HG03565 (cell line): Measurements from ENCODE around the gene SNX25.
"Not testable (repeated sequence)": the region's sequence is repeated elsewhere in the genome, so short reads cannot be mapped to it uniquely, and the experiment has no call there.

Experiments
- ATAC-seq: cut with Tn5 transposase; IDR thresholded peaks from one replicate; pipeline ENCODE4 v1.9.1; 2021; ENCODE audit warnings: mild to moderate bottlenecking, moderate library complexity; ENCODE audit not compliant: unreplicated experiment

The SNX25 gene

GRCh38 chr4:185204238-185204910 is 5.0 kb upstream of the SNX25 start:
- no peak for ATAC-seq

GRCh38 chr4:185205073-185205472 is 4.3 kb upstream of the SNX25 start:
- ATAC-seq: not testable (repeated sequence)

- ATAC-seq: no peak
Observed at GRCh38 chr4:185205697-185206342, 3.6 kb upstream of the SNX25 start.

GRCh38 chr4:185207466-185207865 is 1.9 kb upstream of the SNX25 start:
- ATAC-seq: no peak

- ATAC-seq: peak; percentile 4
Observed at GRCh38 chr4:185209852-185210101, 379 bp downstream of the SNX25 start.

GRCh38 chr4:185210102-185210981 is 944 bp downstream of the SNX25 start:
- no peak for ATAC-seq

- no peak for ATAC-seq
Observed at GRCh38 chr4:185211035-185211434, 1.6 kb downstream of the SNX25 start.

- ATAC-seq: no peak
Observed at GRCh38 chr4:185211641-185212040, 2.2 kb downstream of the SNX25 start.

- ATAC-seq: no peak
Observed at GRCh38 chr4:185212581-185212980, 3.2 kb downstream of the SNX25 start.

- ATAC-seq: peak; percentile 33
Observed at GRCh38 chr4:185213877-185214276, 4.5 kb downstream of the SNX25 start.

GRCh38 chr4:185215261-185215660 is 5.9 kb downstream of the SNX25 start:
- ATAC-seq: no peak

GRCh38 chr4:185217408-185217975 is 8.1 kb downstream of the SNX25 start:
- ATAC-seq: no peak

- ATAC-seq: no peak
Observed at GRCh38 chr4:185218312-185218711, 8.9 kb downstream of the SNX25 start.

- ATAC-seq: peak; percentile 58
Observed at GRCh38 chr4:185219551-185220344, 10.3 kb downstream of the SNX25 start.

GRCh38 chr4:185221491-185221890 is 12.1 kb downstream of the SNX25 start:
- no peak for ATAC-seq

GRCh38 chr4:185221912-185222311 is 12.5 kb downstream of the SNX25 start:
- ATAC-seq: no peak

- no peak for ATAC-seq
Observed at GRCh38 chr4:185222598-185222997, 13.2 kb downstream of the SNX25 start.

GRCh38 chr4:185224597-185224996 is 15.2 kb downstream of the SNX25 start:
- ATAC-seq: no peak

- no peak for ATAC-seq
Observed at GRCh38 chr4:185225940-185226339, 16.5 kb downstream of the SNX25 start.

- ATAC-seq: no peak
Observed at GRCh38 chr4:185227131-185227551, 17.7 kb downstream of the SNX25 start.
